HCT116 (cell line): Measurements from ENCODE around the gene FGGY.

ENCODE experiments used
- ELF1 ChIP-seq: IDR thresholded peaks from 2 replicates; pipeline ENCODE4 v1.6.1; 2012; ENCODE audit warnings: low read depth, borderline replicate concordance
- EZH2 ChIP-seq: fragments of 200-600 bp; sonication (generic); IDR thresholded peaks from 2 replicates; pipeline ENCODE4 v1.6.1; 2017; ENCODE audit warnings: antibody characterized with exemption, mixed run types
- EZH2phosphoT487 ChIP-seq: fragments of 200-600 bp; IDR thresholded peaks from 2 replicates; pipeline ENCODE4 v1.6.1; 2018; ENCODE audit warnings: antibody characterized with exemption, borderline replicate concordance
- JUND ChIP-seq: IDR thresholded peaks from 2 replicates; pipeline ENCODE4 v1.6.1; 2012
- POLR2A ChIP-seq: IDR thresholded peaks from 2 replicates; pipeline ENCODE4 v1.7.0; 2011; ENCODE audit warnings: borderline replicate concordance; ENCODE audit not compliant: insufficient read depth, insufficient read length; ENCODE audit errors: extremely low read depth
- POLR2AphosphoS5 ChIP-seq: IDR thresholded peaks from 2 replicates; pipeline ENCODE4 v1.6.1; 2011; ENCODE audit warnings: mild to moderate bottlenecking, low read depth, low read length, moderate library complexity
- RAD21 ChIP-seq: IDR thresholded peaks from 2 replicates; pipeline ENCODE4 v1.6.1; 2012; ENCODE audit warnings: low read depth, mild to moderate bottlenecking
- SIN3A ChIP-seq: IDR thresholded peaks from 2 replicates; pipeline ENCODE4 v1.6.1; 2012; ENCODE audit warnings: low read depth
- SRF ChIP-seq: IDR thresholded peaks from 2 replicates; pipeline ENCODE4 v1.6.1; 2012; ENCODE audit warnings: low read depth
- YY1 ChIP-seq: IDR thresholded peaks from 2 replicates; pipeline ENCODE4 v1.6.1; 2011; ENCODE audit warnings: low read length, low read depth, moderate library complexity, mild to moderate bottlenecking; ENCODE audit not compliant: insufficient replicate concordance; ENCODE audit errors: extremely low read depth
- TF ChIP-seq, protein P1 (sequence below), 3 experiments: fragments of 200-600 bp in 1 of 3; sonication (generic) in 1 of 3; IDR thresholded peaks in 2 of 3; conservative IDR thresholded peaks in 1 of 3; 2 replicates each; pipeline ENCODE4 v1.5.1; 2012 to 2017; ENCODE audit warnings: low read depth in 2 of 3, low read length in 2 of 3, antibody characterized with exemption in 1 of 3, borderline replicate concordance in 1 of 3, control low read depth in 1 of 3, mild to moderate bottlenecking in 1 of 3, mixed read lengths in 1 of 3, mixed run types in 1 of 3, moderate library complexity in 1 of 3; ENCODE audit not compliant: insufficient read depth in 1 of 3
- TF ChIP-seq, protein P2 (sequence below): IDR thresholded peaks from 2 replicates; pipeline ENCODE4 v1.6.1; 2012
- TF ChIP-seq, protein P3 (sequence below): IDR thresholded peaks from 2 replicates; pipeline ENCODE4 v1.6.1; 2012; ENCODE audit warnings: low read depth

DNA sequence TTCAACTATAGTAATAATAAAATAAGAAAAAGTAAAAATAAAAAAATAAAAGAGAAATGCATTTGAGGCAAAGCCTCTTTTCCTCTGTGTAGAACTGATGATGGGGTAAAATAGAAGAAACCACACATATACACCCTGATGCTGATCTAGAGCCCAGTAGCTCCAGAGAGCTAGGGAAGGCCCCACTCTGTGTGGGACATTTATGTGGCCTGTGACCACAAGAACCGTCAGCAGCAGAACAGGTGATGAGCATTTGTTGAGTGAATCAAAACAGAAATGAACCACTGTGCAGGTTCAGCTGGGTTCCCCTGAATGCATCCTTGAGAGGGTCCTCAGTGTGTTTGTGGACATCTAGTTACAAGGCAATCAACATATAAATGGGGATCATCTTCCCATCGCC is 296.0 kb downstream of the FGGY start:
- no peak for TF ChIP-seq EZH2
- TF ChIP-seq, protein P1, sequence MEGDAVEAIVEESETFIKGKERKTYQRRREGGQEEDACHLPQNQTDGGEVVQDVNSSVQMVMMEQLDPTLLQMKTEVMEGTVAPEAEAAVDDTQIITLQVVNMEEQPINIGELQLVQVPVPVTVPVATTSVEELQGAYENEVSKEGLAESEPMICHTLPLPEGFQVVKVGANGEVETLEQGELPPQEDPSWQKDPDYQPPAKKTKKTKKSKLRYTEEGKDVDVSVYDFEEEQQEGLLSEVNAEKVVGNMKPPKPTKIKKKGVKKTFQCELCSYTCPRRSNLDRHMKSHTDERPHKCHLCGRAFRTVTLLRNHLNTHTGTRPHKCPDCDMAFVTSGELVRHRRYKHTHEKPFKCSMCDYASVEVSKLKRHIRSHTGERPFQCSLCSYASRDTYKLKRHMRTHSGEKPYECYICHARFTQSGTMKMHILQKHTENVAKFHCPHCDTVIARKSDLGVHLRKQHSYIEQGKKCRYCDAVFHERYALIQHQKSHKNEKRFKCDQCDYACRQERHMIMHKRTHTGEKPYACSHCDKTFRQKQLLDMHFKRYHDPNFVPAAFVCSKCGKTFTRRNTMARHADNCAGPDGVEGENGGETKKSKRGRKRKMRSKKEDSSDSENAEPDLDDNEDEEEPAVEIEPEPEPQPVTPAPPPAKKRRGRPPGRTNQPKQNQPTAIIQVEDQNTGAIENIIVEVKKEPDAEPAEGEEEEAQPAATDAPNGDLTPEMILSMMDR (IDR thresholded peaks at IDR 0.05 in 2 of 3, conservative IDR thresholded peaks at IDR 0.05 in 1 of 3; ENCODE audit: borderline replicate concordance in 1 of 3, insufficient read depth in 1 of 3, low read depth in 2 of 3, low read length in 2 of 3), result no peak
- TF ChIP-seq YY1, result no peak
- TF ChIP-seq SIN3A, result no peak
- no peak for TF ChIP-seq POLR2AphosphoS5
- TF ChIP-seq, protein P2, sequence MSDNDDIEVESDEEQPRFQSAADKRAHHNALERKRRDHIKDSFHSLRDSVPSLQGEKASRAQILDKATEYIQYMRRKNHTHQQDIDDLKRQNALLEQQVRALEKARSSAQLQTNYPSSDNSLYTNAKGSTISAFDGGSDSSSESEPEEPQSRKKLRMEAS, result no peak
- no peak for TF ChIP-seq POLR2A
- TF ChIP-seq RAD21, result no peak
- TF ChIP-seq SRF, result no peak
- TF ChIP-seq EZH2phosphoT487, result no peak
- TF ChIP-seq, protein P3, sequence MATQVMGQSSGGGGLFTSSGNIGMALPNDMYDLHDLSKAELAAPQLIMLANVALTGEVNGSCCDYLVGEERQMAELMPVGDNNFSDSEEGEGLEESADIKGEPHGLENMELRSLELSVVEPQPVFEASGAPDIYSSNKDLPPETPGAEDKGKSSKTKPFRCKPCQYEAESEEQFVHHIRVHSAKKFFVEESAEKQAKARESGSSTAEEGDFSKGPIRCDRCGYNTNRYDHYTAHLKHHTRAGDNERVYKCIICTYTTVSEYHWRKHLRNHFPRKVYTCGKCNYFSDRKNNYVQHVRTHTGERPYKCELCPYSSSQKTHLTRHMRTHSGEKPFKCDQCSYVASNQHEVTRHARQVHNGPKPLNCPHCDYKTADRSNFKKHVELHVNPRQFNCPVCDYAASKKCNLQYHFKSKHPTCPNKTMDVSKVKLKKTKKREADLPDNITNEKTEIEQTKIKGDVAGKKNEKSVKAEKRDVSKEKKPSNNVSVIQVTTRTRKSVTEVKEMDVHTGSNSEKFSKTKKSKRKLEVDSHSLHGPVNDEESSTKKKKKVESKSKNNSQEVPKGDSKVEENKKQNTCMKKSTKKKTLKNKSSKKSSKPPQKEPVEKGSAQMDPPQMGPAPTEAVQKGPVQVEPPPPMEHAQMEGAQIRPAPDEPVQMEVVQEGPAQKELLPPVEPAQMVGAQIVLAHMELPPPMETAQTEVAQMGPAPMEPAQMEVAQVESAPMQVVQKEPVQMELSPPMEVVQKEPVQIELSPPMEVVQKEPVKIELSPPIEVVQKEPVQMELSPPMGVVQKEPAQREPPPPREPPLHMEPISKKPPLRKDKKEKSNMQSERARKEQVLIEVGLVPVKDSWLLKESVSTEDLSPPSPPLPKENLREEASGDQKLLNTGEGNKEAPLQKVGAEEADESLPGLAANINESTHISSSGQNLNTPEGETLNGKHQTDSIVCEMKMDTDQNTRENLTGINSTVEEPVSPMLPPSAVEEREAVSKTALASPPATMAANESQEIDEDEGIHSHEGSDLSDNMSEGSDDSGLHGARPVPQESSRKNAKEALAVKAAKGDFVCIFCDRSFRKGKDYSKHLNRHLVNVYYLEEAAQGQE, result no peak
- TF ChIP-seq ELF1, result no peak
- no peak for TF ChIP-seq JUND
